HepG2 (cell line): ENCODE results near the gene RTN4RL2. TPM values are rescaled to one million over a fixed set of nuclear protein-coding genes. Genes with fewer than 3 reads are reported as not detected.
A peak's percentile ranks its signal among the peaks of the same experiment; 100 is the strongest.

Experiments
- AKAP8 ChIP-seq: sonication (generic); formaldehyde crosslinking; IDR thresholded peaks from 2 replicates; pipeline ENCODE4 v1.5.1; 2020; ENCODE audit warnings: mild to moderate bottlenecking, missing genetic modification reagents
- ARHGAP35 ChIP-seq: sonication (generic); formaldehyde crosslinking; IDR thresholded peaks from 2 replicates; pipeline ENCODE4 v1.9.0; 2022; ENCODE audit warnings: mild to moderate bottlenecking, inconsistent platforms, moderate library complexity, missing genetic modification reagents, borderline replicate concordance
- CEBPB ChIP-seq: IDR thresholded peaks from 2 replicates; pipeline ENCODE4 v1.6.1; 2011; ENCODE audit warnings: low read depth, low read length, improper control_type of control experiment, borderline replicate concordance
- ELK4 ChIP-seq: sonication (generic); formaldehyde crosslinking; IDR thresholded peaks from 2 replicates; pipeline ENCODE4 v1.9.0; 2021; ENCODE audit warnings: missing genetic modification reagents, borderline replicate concordance
- HNRNPLL ChIP-seq: fragments of 200-400 bp; formaldehyde crosslinking; IDR thresholded peaks from 2 replicates; pipeline ENCODE4 v1.6.1; 2017; ENCODE audit warnings: mild to moderate bottlenecking, low read depth, low read length; ENCODE audit not compliant: poor library complexity, severe bottlenecking
- KDM1A ChIP-seq: IDR thresholded peaks from 2 replicates; pipeline ENCODE4 v1.6.1; 2016; ENCODE audit warnings: missing compliant biosample characterization
- NCOR1 ChIP-seq: fragments of 200-600 bp; sonication (generic); IDR thresholded peaks from 2 replicates; pipeline ENCODE4 v1.7.0; 2017; ENCODE audit warnings: antibody characterized with exemption, low read length, borderline replicate concordance
- NFYB ChIP-seq: sonication (generic); formaldehyde crosslinking; IDR thresholded peaks from 2 replicates; pipeline ENCODE4 v1.4.0; 2020; ENCODE audit warnings: missing genetic modification reagents
- PAF1 ChIP-seq: IDR thresholded peaks from 2 replicates; pipeline ENCODE4 v1.6.1; 2016; ENCODE audit warnings: missing genetic modification reagents, missing compliant biosample characterization
- PRPF4 ChIP-seq: fragments of 200-400 bp; formaldehyde crosslinking; IDR thresholded peaks from 2 replicates; pipeline ENCODE4 v1.6.1; 2016; ENCODE audit warnings: low read length, low read depth; ENCODE audit not compliant: poor library complexity, severe bottlenecking
- SAFB2 ChIP-seq: sonication (generic); formaldehyde crosslinking; IDR thresholded peaks from 2 replicates; pipeline ENCODE4 v1.5.1; 2020; ENCODE audit warnings: missing genetic modification reagents, low read depth, mild to moderate bottlenecking, borderline replicate concordance
- SETDB1 ChIP-seq: sonication (generic); formaldehyde crosslinking; IDR thresholded peaks from 2 replicates; pipeline ENCODE4 v1.5.1; 2020; ENCODE audit warnings: missing genetic modification reagents, mild to moderate bottlenecking, borderline replicate concordance
- WIZ ChIP-seq: sonication (generic); formaldehyde crosslinking; IDR thresholded peaks from 2 replicates; pipeline ENCODE4 v1.5.1; 2020; ENCODE audit warnings: mild to moderate bottlenecking, missing genetic modification reagents
- ZBTB3 ChIP-seq: sonication (generic); formaldehyde crosslinking; IDR thresholded peaks from 2 replicates; pipeline ENCODE4 v1.4.0; 2020; ENCODE audit warnings: low read depth, mild to moderate bottlenecking, moderate library complexity, missing genetic modification reagents, borderline replicate concordance
- ZNF18 ChIP-seq: sonication (generic); formaldehyde crosslinking; IDR thresholded peaks from 2 replicates; pipeline ENCODE4 v1.8.0; 2022; ENCODE audit warnings: mild to moderate bottlenecking, missing genetic modification reagents; ENCODE audit not compliant: insufficient replicate concordance
- ZNF180 ChIP-seq: sonication (generic); formaldehyde crosslinking; IDR thresholded peaks from 2 replicates; pipeline ENCODE4 v1.4.0; 2020; ENCODE audit warnings: low read depth, missing genetic modification reagents, borderline replicate concordance
- ZNF276 ChIP-seq: sonication (generic); formaldehyde crosslinking; IDR thresholded peaks from 2 replicates; pipeline ENCODE4 v1.4.0; 2020; ENCODE audit warnings: mild to moderate bottlenecking, low read depth, missing genetic modification reagents
- ZNF414 ChIP-seq: sonication (generic); formaldehyde crosslinking; IDR thresholded peaks from 2 replicates; pipeline ENCODE4 v1.5.0; 2020; ENCODE audit warnings: missing genetic modification reagents
- ZNF484 ChIP-seq: sonication (generic); formaldehyde crosslinking; IDR thresholded peaks from 2 replicates; pipeline ENCODE4 v1.5.1; 2020; ENCODE audit warnings: mild to moderate bottlenecking, low read depth, missing genetic modification reagents, borderline replicate concordance
- ZNF800 ChIP-seq: sonication (generic); formaldehyde crosslinking; IDR thresholded peaks from 2 replicates; pipeline ENCODE4 v1.4.0; 2020; ENCODE audit warnings: missing genetic modification reagents
- polyA plus RNA-seq, 8 experiments: library from polyadenylated mRNA; depleted of rRNA in 3 of 8; stranded (reverse) in 7 of 8; unstranded in 1 of 8; fragments of >200 nt; fragmentation: Illumina TruSeq in 4 of 8; extraction: Trizol in 4 of 8; gene quantifications; 2 replicates each; pipeline versions ENCODE4 v1.2.1 to v1.2.3, GENCODE V29; 2011 to 2016; ENCODE audit warnings: low read depth in 4 of 8, missing spikeins in 1 of 8, mixed read lengths in 1 of 8; ENCODE audit not compliant: insufficient read depth in 1 of 8
- total RNA-seq, 5 experiments: library from RNA; depleted of rRNA; stranded (reverse); fragments of >200 nt; fragmentation: Illumina TruSeq; extraction: Trizol; gene quantifications; 2 replicates each; pipeline ENCODE4 v1.2.3, GENCODE V29; 2016; ENCODE audit warnings: low read depth in 1 of 5

The RTN4RL2 gene
- total and polyA plus RNA-seq, 2 of the 13 experiments (the other 11 are each of a cell fraction or from before 2014, with no cell fraction given) = 1.3 to 4.3 TPM

- TF ChIP-seq HNRNPLL = no peak
- TF ChIP-seq ZNF414 = peak; percentile 74; the same call in 1 of the 2 replicates
- peak; percentile 92; the same call in 1 of the 2 replicates for TF ChIP-seq NCOR1
- no peak for TF ChIP-seq PRPF4
- TF ChIP-seq SETDB1 (CRISPR knock-in tag) = no peak
- TF ChIP-seq ZNF276 = no peak
- TF ChIP-seq ZBTB3 (CRISPR knock-in tag) = no peak
- no peak for TF ChIP-seq SAFB2
- TF ChIP-seq ZNF484 (CRISPR knock-in tag) = no peak
- no peak for TF ChIP-seq AKAP8
- TF ChIP-seq ZNF800 (CRISPR knock-in tag) = no peak
- TF ChIP-seq KDM1A = peak; percentile 69; the same call in 1 of the 2 replicates
- no peak for TF ChIP-seq ZNF18
- TF ChIP-seq PAF1 (CRISPR knock-in tag) = no peak
- no peak for TF ChIP-seq ELK4
- no peak for TF ChIP-seq ARHGAP35 (CRISPR knock-in tag)
- peak; percentile 100 for TF ChIP-seq CEBPB
- TF ChIP-seq WIZ (CRISPR knock-in tag) = peak; percentile 51; the same call in 1 of the 2 replicates
- no peak for TF ChIP-seq ZNF180 (CRISPR knock-in tag)
- TF ChIP-seq NFYB (CRISPR knock-in tag) = no peak
These were observed 25.4 kb upstream of the RTN4RL2 start (continued) for GRCh38 chr11:57434640-57435546.
